Activated CD4-positive, alpha-beta T cell treated with anti-CD3 and anti-CD28 coated beads, Interleukin-2, amount 50 U/mL, for 24 hours (primary cell): ENCODE data around the gene MRPS34.

ENCODE experiments used
- DNase-seq, 2 donors: peaks; one replicate each; pipeline ENCODE4 v3.0.0-alpha.2; 2020; ENCODE audit warnings: low read depth in 1 of 2, low spot score in 1 of 2

The MRPS34 gene

GRCh38 chr16:1794908-1795666 lies 22.2 kb upstream of the MRPS34 start:
- DNase-seq: no peak

- DNase-seq: no peak
These were observed 21.4 kb upstream of the MRPS34 start for GRCh38 chr16:1794221-1794871.

DNA sequence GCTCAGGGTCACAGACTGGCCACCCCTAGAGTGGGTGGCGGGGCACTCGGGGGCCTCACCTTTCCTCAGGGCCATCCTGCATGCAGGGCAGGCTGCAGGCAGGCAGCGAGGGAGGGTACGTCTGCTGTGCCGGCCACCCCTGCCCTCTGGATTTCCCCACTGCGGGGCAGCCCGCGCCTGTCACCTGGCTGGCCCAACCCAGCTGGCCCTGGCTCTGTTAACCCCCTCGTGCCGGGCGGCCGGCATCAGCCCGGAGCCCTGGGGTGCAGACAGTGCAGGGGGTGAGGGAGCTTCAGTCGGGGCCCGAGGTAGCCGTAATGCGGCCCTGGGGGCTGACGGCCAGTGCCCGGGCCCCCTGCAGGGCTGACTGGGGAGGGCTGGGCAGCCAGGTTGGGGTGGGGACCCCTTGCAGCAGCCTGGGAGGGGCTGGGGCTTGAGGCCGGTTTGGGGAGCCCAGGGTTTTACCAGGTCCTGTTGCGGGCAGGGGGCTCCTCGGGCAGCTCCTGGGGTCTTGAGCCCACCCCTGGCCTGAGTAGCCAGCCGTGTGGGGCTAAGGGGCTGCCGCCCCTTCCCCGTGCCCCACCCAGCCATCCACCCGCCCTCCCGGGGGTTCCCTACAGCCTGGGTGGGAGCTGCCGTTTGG lies 20.8 kb upstream of the MRPS34 start, which contains the start of gene IGFALS:
Gene IGFALS (minus strand): TSS at position 128 of the 643 bp plus-strand sequence. CDS start 53 bp downstream, at position 75.
- DNase-seq: no peak

- DNase-seq: no peak
These were observed 20.1 kb upstream of the MRPS34 start for GRCh38 chr16:1792836-1793577.

- DNase-seq: no peak
These were observed 19.2 kb upstream of the MRPS34 start for GRCh38 chr16:1791943-1792812.

- DNase-seq: no peak
These were observed 18.5 kb upstream of the MRPS34 start for GRCh38 chr16:1791256-1791942.

GRCh38 chr16:1790611-1791255 lies 17.8 kb upstream of the MRPS34 start:
- DNase-seq: no peak

- no peak for DNase-seq
These were observed 17.3 kb upstream of the MRPS34 start for GRCh38 chr16:1790261-1790610.

DNA sequence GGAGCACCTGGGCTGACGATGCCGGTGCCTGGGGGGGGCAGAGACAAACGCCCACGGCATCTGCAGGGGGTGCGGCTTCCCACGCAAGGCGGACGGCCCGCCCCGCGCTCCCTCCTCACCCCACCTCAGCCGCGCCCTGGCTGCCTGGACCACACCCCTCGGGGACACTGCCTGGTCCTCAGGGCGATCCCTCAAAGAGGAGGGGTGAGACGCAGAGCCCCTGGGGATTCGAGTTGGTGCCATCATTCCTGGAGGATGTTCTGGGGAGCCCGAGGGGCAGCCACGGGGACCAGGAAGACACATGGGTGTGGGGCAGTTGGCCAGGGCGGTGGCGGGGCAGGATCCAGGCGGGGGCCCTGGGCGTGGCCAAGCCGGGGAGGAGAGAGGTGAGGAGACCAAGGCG lies 16.7 kb upstream of the MRPS34 start:
- no peak for DNase-seq

- no peak for DNase-seq
These were observed 15.8 kb upstream of the MRPS34 start for GRCh38 chr16:1788708-1789100.

GRCh38 chr16:1788095-1788707 lies 15.3 kb upstream of the MRPS34 start:
- DNase-seq: no peak

GRCh38 chr16:1787322-1788094 lies 14.6 kb upstream of the MRPS34 start:
- no peak for DNase-seq

DNA sequence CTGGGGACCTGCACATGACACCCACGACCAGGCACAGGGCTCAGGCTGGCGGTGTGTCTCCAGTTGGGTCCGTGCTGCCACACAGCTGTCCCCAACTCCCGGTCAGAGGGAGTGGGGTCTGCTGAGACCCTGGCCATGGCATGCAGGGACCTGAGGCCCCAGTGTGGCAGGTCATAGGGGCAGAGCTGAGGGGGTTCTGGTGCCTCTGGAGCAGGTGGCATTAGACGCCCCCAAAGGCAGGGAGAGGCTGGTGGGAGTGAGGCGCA lies 14.1 kb upstream of the MRPS34 start:
- DNase-seq: no peak

DNA sequence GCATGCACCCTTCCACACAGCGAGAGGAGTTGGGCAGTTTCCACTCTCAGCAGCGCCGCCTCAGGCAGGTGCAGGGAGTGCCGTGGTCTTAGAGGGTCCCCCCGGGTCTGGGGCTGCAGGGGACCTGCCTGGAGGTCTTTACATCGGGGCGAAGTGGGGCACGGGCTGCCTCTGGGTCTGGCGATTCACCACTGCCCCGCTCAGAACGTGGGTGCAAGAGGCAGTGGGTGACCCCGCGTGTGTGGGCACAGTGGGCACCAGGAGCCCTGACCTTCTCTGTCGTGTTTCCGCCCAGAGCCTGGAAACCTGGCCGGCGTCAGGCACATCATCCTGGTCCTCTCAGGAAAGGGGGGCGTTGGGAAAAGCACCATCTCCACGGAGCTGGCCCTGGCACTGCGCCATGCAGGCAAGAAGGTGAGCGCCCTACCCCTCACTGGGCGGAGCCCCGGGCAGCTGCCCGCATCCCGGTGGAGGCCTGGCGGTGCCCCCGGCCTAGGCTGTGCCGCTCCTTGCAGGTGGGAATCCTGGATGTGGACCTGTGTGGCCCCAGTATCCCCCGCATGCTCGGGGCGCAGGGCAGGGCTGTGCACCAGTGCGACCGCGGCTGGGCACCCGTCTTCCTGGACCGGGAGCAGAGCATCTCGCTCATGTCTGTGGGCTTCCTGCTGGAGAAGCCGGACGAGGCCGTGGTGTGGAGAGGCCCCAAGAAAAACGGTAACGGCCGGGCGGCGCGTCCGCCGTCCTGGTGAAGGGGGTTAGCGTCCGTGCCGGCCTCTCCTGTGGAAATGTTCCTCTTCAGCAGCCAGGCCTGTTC lies 13.5 kb upstream of the MRPS34 start:
- DNase-seq: no peak

- DNase-seq: no peak
These were observed 12.9 kb upstream of the MRPS34 start for GRCh38 chr16:1785846-1786170.

DNA sequence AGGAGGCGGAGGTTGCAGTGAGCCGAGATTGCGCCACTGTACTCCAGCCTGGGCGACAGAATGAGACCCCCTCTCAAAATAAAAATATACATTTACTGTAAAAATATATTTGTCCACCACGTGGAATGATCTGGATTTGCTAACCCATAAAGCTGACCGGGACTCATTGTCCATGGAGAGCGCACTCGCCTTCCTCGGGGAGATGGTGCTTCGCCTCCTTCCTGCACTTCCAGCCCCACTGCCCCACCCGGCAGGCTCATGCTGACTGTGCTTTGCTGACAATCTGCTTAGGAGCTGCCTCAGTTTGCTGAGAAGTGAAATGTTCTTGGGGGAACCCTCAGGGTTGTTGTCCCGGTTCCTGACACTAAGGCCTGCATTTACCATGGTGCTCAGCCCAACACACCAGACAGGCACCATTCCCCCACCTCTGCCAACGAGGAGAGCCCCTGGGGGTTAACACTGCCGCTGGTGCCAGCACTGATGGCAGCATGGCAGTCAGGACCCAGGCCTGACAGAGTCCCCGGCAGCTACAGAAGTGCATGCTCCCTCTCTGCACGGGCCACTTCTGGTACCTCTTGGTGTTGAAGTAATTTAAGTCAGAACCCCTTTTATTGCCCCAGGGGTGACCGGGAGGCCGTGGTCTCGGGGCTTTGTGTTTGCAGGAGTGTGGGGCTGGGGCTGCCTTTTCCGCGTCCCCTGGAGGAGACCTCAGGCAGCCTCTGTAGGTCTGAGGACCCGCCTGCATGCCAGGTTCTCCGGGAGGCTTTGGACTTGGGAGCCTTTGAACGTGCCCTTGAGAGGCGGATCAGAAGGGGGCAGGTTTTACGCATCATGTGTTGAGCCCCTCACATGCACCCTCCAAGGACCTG lies 12.3 kb upstream of the MRPS34 start:
- DNase-seq: no peak
